GM23338 (cell line): ENCODE measurements around the gene VPS8. TPM values are rescaled to one million over a fixed set of nuclear protein-coding genes. Genes with fewer than 3 reads are reported as not detected.
"Not testable (repeated sequence)": the region's sequence is repeated elsewhere in the genome, so short reads cannot be mapped to it uniquely, and the experiment has no call there.

Experiments
- ATAC-seq: fragments of 200-7000 bp; cut with Tn5 transposase; 3 replicates; pipeline ENCODE4 v1.9.1; 2020
- DNase-seq: peaks from one replicate; pipeline ENCODE4 v3.0.0-alpha.2; 2015; ENCODE audit warnings: low spot score
- H2AFZ ChIP-seq: fragments of 200-600 bp; sonication (generic); 2 replicates; pipeline ENCODE4 v1.8.0; 2016; ENCODE audit warnings: antibody characterized with exemption, mild to moderate bottlenecking, moderate library complexity
- H3F3A ChIP-seq: fragments of 200-600 bp; sonication (generic); replicated peaks from 2 replicates; pipeline ENCODE4 v1.8.0; 2017; ENCODE audit warnings: antibody characterized with exemption, mixed run types, low read depth
- H3K27ac ChIP-seq: fragments of 200-600 bp; sonication (generic); 2 replicates; pipeline ENCODE4 v1.6.1; 2016; ENCODE audit warnings: low read depth
- H3K27me3 ChIP-seq: fragments of 200-600 bp; sonication (generic); 2 replicates; pipeline ENCODE4 v1.8.0; 2016; ENCODE audit warnings: mild to moderate bottlenecking, mixed run types, moderate library complexity; ENCODE audit not compliant: insufficient read depth
- H3K36me3 ChIP-seq: fragments of 200-600 bp; sonication (generic); 2 replicates; pipeline ENCODE4 v1.8.0; 2016; ENCODE audit warnings: mild to moderate bottlenecking; ENCODE audit not compliant: insufficient read depth
- H3K4me1 ChIP-seq: fragments of 200-600 bp; sonication (generic); 2 replicates; pipeline ENCODE4 v1.8.0; 2016; ENCODE audit warnings: mild to moderate bottlenecking, moderate library complexity; ENCODE audit not compliant: insufficient read depth
- H3K4me2 ChIP-seq: fragments of 200-600 bp; sonication (generic); 2 replicates; pipeline ENCODE4 v1.7.1; 2017; ENCODE audit warnings: mixed run types
- H3K4me3 ChIP-seq: fragments of 200-600 bp; sonication (generic); 2 replicates; pipeline ENCODE4 v1.6.1; 2016; ENCODE audit warnings: mixed run types
- H3K79me2 ChIP-seq: fragments of 200-600 bp; sonication (generic); replicated peaks from 2 replicates; pipeline ENCODE4 v1.8.0; 2017; ENCODE audit warnings: mild to moderate bottlenecking; ENCODE audit not compliant: insufficient read depth
- H3K9me2 ChIP-seq: fragments of 200-600 bp; sonication (generic); 2 replicates; pipeline ENCODE4 v1.8.0; 2017; ENCODE audit not compliant: insufficient read depth
- H4K20me1 ChIP-seq: fragments of 200-600 bp; sonication (generic); replicated peaks from 2 replicates; pipeline ENCODE4 v1.8.0; 2017; ENCODE audit warnings: mild to moderate bottlenecking; ENCODE audit not compliant: insufficient read depth
- H3K27ac Mint-ChIP-seq: 2 replicates; pipeline ENCODE4 v1.8.0; 2020; ENCODE audit warnings: inconsistent platforms, mild to moderate bottlenecking, moderate library complexity, mixed read lengths
- H3K27me3 Mint-ChIP-seq: 3 replicates; pipeline ENCODE4 v1.8.0; 2022; ENCODE audit warnings: low read depth, mild to moderate bottlenecking, moderate library complexity, mixed read lengths, inconsistent platforms; ENCODE audit not compliant: insufficient read depth, poor library complexity
- H3K36me3 Mint-ChIP-seq: 3 replicates; pipeline ENCODE4 v1.8.0; 2021; ENCODE audit warnings: low read depth, mild to moderate bottlenecking, inconsistent platforms, moderate library complexity, mixed read lengths
- H3K4me1 Mint-ChIP-seq: 3 replicates; pipeline ENCODE4 v1.8.0; 2020; ENCODE audit warnings: mild to moderate bottlenecking, inconsistent platforms, mixed read lengths
- H3K4me3 Mint-ChIP-seq: 3 replicates; pipeline ENCODE4 v1.8.0; 2021; ENCODE audit warnings: moderate library complexity, mild to moderate bottlenecking, inconsistent platforms, mixed read lengths
- H3K9me3 Mint-ChIP-seq: 3 replicates; pipeline ENCODE4 v1.8.0; 2020; ENCODE audit warnings: moderate library complexity, mild to moderate bottlenecking, inconsistent platforms, mixed read lengths
- JUNB ChIP-seq: IDR thresholded peaks from one replicate; pipeline ENCODE4 v1.6.1; 2016; ENCODE audit warnings: antibody characterized with exemption; ENCODE audit not compliant: unreplicated experiment
- polyA plus RNA-seq: library from polyadenylated mRNA; unstranded; fragments of >200 nt; fragmentation: Nextera tagmentation; extraction: Ambion mirVana; gene quantifications from 2 replicates; pipeline ENCODE4 v1.2.1, GENCODE V29; 2016
- total RNA-seq: library from RNA; depleted of rRNA; stranded (reverse); fragments of >200 nt; shearing (Covaris generic); gene quantifications from 2 replicates; pipeline ENCODE4 v1.2.3, GENCODE V29; 2014
- TF ChIP-seq, protein P1 (sequence below): fragments of 250-450 bp; sonication (Bioruptor Pico); IDR thresholded peaks from 2 replicates; pipeline ENCODE4 v1.5.0; 2020; ENCODE audit warnings: mild to moderate bottlenecking, moderate library complexity

VPS8 gene
- total and polyA plus RNA-seq, 2 experiments from 2014 or later, result 17.3 to 45.5 TPM

DNA sequence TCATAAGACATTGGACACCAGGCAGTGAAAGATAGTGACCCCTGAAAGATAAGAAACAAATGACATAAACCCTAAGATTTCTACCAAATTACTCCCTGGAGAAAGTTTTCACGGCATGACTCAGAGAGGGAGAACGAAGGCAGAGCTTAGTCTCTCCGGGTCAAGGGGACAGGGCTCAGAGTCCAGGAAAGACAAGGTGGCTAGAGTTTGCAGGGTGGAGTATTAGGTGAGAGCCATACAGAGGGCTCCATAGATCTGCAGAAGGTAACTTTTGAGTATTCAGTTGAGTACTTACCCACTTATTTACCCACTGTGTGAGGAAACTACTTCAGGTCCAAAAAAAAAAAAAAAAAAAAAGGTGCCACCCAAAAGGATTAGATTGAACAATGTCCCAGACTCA lies 197.7 kb downstream of the VPS8 start (continued):
- TF ChIP-seq, protein P1, sequence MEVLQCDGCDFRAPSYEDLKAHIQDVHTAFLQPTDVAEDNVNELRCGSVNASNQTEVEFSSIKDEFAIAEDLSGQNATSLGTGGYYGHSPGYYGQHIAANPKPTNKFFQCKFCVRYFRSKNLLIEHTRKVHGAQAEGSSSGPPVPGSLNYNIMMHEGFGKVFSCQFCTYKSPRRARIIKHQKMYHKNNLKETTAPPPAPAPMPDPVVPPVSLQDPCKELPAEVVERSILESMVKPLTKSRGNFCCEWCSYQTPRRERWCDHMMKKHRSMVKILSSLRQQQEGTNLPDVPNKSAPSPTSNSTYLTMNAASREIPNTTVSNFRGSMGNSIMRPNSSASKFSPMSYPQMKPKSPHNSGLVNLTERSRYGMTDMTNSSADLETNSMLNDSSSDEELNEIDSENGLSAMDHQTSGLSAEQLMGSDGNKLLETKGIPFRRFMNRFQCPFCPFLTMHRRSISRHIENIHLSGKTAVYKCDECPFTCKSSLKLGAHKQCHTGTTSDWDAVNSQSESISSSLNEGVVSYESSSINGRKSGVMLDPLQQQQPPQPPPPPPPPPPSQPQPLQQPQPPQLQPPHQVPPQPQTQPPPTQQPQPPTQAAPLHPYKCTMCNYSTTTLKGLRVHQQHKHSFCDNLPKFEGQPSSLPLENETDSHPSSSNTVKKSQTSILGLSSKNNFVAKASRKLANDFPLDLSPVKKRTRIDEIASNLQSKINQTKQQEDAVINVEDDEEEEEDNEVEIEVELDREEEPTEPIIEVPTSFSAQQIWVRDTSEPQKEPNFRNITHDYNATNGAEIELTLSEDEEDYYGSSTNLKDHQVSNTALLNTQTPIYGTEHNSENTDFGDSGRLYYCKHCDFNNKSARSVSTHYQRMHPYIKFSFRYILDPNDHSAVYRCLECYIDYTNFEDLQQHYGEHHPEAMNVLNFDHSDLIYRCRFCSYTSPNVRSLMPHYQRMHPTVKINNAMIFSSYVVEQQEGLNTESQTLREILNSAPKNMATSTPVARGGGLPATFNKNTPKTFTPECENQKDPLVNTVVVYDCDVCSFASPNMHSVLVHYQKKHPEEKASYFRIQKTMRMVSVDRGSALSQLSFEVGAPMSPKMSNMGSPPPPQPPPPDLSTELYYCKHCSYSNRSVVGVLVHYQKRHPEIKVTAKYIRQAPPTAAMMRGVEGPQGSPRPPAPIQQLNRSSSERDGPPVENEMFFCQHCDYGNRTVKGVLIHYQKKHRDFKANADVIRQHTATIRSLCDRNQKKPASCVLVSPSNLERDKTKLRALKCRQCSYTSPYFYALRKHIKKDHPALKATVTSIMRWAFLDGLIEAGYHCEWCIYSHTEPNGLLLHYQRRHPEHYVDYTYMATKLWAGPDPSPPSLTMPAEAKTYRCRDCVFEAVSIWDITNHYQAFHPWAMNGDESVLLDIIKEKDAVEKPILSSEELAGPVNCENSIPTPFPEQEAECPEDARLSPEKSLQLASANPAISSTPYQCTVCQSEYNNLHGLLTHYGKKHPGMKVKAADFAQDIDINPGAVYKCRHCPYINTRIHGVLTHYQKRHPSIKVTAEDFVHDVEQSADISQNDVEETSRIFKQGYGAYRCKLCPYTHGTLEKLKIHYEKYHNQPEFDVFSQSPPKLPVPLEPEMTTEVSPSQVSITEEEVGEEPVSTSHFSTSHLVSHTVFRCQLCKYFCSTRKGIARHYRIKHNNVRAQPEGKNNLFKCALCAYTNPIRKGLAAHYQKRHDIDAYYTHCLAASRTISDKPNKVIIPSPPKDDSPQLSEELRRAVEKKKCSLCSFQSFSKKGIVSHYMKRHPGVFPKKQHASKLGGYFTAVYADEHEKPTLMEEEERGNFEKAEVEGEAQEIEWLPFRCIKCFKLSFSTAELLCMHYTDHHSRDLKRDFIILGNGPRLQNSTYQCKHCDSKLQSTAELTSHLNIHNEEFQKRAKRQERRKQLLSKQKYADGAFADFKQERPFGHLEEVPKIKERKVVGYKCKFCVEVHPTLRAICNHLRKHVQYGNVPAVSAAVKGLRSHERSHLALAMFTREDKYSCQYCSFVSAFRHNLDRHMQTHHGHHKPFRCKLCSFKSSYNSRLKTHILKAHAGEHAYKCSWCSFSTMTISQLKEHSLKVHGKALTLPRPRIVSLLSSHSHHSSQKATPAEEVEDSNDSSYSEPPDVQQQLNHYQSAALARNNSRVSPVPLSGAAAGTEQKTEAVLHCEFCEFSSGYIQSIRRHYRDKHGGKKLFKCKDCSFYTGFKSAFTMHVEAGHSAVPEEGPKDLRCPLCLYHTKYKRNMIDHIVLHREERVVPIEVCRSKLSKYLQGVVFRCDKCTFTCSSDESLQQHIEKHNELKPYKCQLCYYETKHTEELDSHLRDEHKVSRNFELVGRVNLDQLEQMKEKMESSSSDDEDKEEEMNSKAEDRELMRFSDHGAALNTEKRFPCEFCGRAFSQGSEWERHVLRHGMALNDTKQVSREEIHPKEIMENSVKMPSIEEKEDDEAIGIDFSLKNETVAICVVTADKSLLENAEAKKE (CRISPR knock-in tag), result no peak
- TF ChIP-seq JUNB, result no peak

DNA sequence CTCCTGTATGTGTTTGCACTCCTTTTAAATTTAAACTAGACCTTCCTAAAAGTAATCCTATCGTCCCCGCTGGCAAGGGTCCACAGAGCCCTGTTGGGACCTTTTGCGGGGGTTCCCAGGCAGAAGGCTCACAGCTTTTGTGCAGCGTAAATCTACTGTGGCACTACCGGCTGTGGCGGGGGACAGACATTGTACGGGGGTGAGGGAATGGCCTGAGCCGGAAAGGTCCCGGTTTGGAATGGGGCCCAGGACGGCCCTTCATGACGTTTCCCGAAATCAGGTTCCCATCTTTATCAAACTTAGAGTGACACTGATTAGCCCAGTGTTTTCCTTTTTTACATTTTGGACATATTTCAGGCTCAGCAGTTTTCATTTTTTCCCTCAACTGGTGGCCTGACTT lies 205.6 kb downstream of the VPS8 start:
- not testable (repeated sequence) for DNase-seq, H3K27me3 ChIP-seq, H3K27ac ChIP-seq, H3F3A ChIP-seq, H3K27me3 Mint-ChIP-seq, H3K4me1 Mint-ChIP-seq, H3K4me2 ChIP-seq, H3K36me3 ChIP-seq, H3K79me2 ChIP-seq, H3K4me3 Mint-ChIP-seq, H3K4me1 ChIP-seq, H4K20me1 ChIP-seq, H2AFZ ChIP-seq, H3K9me2 ChIP-seq, H3K4me3 ChIP-seq, ATAC-seq, H3K27ac Mint-ChIP-seq
- Mint-ChIP-seq H3K9me3 (peaks cover 30% of the 10 kb centered on the region), H3K36me3 (peaks cover 48% of the 10 kb centered on the region)

DNA sequence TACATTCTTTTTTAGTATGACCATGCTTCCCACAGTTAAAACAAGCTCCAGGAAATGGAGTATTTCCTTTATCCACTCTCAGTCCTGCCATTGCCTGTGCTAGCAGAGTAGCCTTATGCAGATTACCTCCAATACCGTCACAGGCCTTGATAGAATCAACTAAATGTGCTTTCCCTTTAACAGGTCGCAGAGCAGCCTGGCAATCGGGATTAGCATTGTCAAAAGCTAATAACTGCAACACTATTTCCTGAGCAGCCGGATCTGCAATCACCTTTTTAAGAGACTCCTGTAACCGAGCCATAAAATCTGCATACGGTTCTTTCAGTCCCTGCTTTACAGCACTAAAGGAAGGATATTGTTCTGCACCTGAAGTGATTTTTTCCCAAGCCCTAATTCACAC lies 206.0 kb downstream of the VPS8 start:
- not testable (repeated sequence) for H3K27ac Mint-ChIP-seq, H3K27me3 ChIP-seq, DNase-seq, H3K4me1 Mint-ChIP-seq, H3K4me2 ChIP-seq, H3K4me1 ChIP-seq, H3K4me3 Mint-ChIP-seq, H3K4me3 ChIP-seq, H3K9me2 ChIP-seq, H3K79me2 ChIP-seq, H3K36me3 ChIP-seq, H3K27me3 Mint-ChIP-seq, H3K27ac ChIP-seq, H4K20me1 ChIP-seq, H3F3A ChIP-seq, ATAC-seq, H2AFZ ChIP-seq
- peaks cover 28% of the 10 kb centered on the region for H3K9me3 Mint-ChIP-seq
- peaks cover 45% of the 10 kb centered on the region for H3K36me3 Mint-ChIP-seq
